ENCODE results near the gene IFITM10. TPM values are rescaled to one million over a fixed set of nuclear protein-coding genes. Genes with fewer than 3 reads are reported as not detected.
A peak's percentile ranks its signal among the peaks of the same experiment; 100 is the strongest.

The IFITM10 gene
- total and polyA plus RNA-seq, 10 of the 15 experiments (the other 5 are each of a cell fraction or from before 2014, with no cell fraction given) = 0.04 to 0.27 TPM; not detected in 8

GRCh38 chr11:1782831-1783724, 32.7 kb upstream of the IFITM10 start:
- H3K4me1 ChIP-seq (ENCODE audit: control insufficient read depth, insufficient read depth, low read length) = no peaks in the 10 kb centered on the region
- no peak overlapping the region for H3K9ac ChIP-seq (ENCODE audit: control insufficient read depth, insufficient read depth, low read length)
- H3K4me2 ChIP-seq (ENCODE audit: control insufficient read depth, insufficient read depth) = no peak overlapping the region
- no peaks in the 10 kb centered on the region for H3K79me2 ChIP-seq (ENCODE audit: control insufficient read depth, insufficient read depth, low read length)
- ChIA-PET RAD21 (ENCODE audit: unreplicated experiment) (no interaction called here), SMC1A (ENCODE audit: uncharacterized antibody, unreplicated experiment) (no interaction called here), CTCF (interaction anchor here (0.9 kb wide), 1 partner anchor 89 kb away, joined by 3 read pairs; no protein-coding TSS in a partner anchor), POLR2A (no interaction called here)
- intact Hi-C loops (cut with micrococcal nuclease; ENCODE audit: unreplicated experiment) = no loop called here
- no peak for FAIRE-seq
- no peak overlapping the region for H2AFZ ChIP-seq (ENCODE audit: control insufficient read depth, low read depth, low read length)
- WGBS (ENCODE audit: insufficient coverage, insufficient replicate concordance, low lambda C conversion rate, missing lambda C conversion rate) = 18% methylated on average over 19 of the region's 20 CpGs
- no peak overlapping the region for H3K27ac ChIP-seq (ENCODE audit: control insufficient read depth, insufficient read depth)
- no peaks in the 10 kb centered on the region for H4K20me1 ChIP-seq (ENCODE audit: control insufficient read depth, insufficient read depth)
- H3K9me3 ChIP-seq (replicated peaks; ENCODE audit: control insufficient read depth, insufficient read depth, low read length) = no peaks in the 10 kb centered on the region
- H3K4me3 ChIP-seq = no peak overlapping the region
- no peak for DNase-seq (ENCODE audit: low read depth, low spot score)
- peak; percentile 59 for ATAC-seq
- BruUV-seq (replicated peaks) = no TSS peak
- no peaks in the 10 kb centered on the region; a peak in 2 of 4 replicates for H3K27me3 ChIP-seq (replicated peaks in 1 of 2; ENCODE audit: control insufficient read depth in 2 of 2, insufficient read depth in 2 of 2, low read length in 1 of 2)
- H3K36me3 ChIP-seq (ENCODE audit: control insufficient read depth in 2 of 2, insufficient read depth in 2 of 2, low read length in 1 of 2) = no peaks in the 10 kb centered on the region
- in situ Hi-C loops (cut with MboI) = no loop called here
- TF ChIP-seq ESRRA (IDR thresholded peaks at IDR 0.05; ENCODE audit: low read length) = no peak
- no peak for TF ChIP-seq CBX3 (IDR thresholded peaks at IDR 0.05; ENCODE audit: borderline replicate concordance, low read depth)
- no peak for TF ChIP-seq PML (IDR thresholded peaks at IDR 0.05; ENCODE audit: low read length)
- no peak for TF ChIP-seq ZBTB11 (CRISPR knock-in tag; IDR thresholded peaks at IDR 0.05)
- no peak for TF ChIP-seq NFIC (IDR thresholded peaks at IDR 0.05; ENCODE audit: low read depth, low read length)
- TF ChIP-seq, protein P1, sequence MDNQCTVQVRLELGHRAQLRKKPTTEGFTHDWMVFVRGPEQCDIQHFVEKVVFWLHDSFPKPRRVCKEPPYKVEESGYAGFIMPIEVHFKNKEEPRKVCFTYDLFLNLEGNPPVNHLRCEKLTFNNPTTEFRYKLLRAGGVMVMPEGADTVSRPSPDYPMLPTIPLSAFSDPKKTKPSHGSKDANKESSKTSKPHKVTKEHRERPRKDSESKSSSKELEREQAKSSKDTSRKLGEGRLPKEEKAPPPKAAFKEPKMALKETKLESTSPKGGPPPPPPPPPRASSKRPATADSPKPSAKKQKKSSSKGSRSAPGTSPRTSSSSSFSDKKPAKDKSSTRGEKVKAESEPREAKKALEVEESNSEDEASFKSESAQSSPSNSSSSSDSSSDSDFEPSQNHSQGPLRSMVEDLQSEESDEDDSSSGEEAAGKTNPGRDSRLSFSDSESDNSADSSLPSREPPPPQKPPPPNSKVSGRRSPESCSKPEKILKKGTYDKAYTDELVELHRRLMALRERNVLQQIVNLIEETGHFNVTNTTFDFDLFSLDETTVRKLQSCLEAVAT (IDR thresholded peaks at IDR 0.05) = no peak
- TF ChIP-seq SMARCA5 (IDR thresholded peaks at IDR 0.05) = no peak
- no peak for TF ChIP-seq NKRF (conservative IDR thresholded peaks at IDR 0.05)
- no peak for TF ChIP-seq JUNB (IDR thresholded peaks at IDR 0.05)
- TF ChIP-seq GATAD2B (conservative IDR thresholded peaks at IDR 0.05; ENCODE audit: low read depth) = no peak
- TF ChIP-seq NFYB (IDR thresholded peaks at IDR 0.05; ENCODE audit: insufficient read depth, low read depth, low read length) = no peak
- no peak for TF ChIP-seq USF1 (IDR thresholded peaks at IDR 0.05; ENCODE audit: borderline replicate concordance, extremely low read length, insufficient read depth, low read depth, low read length)
- TF ChIP-seq NFYA (IDR thresholded peaks at IDR 0.05; ENCODE audit: borderline replicate concordance, low read depth, low read length) = no peak
- TF ChIP-seq MEF2A (IDR thresholded peaks at IDR 0.05; ENCODE audit: insufficient read depth, low read depth, low read length) = no peak

Measured in GM12878 (cell line).